Activated CD4-positive, alpha-beta T cell treated with anti-CD3 and anti-CD28 coated beads, Interleukin-2, amount 10 ng/mL, durations not matched to agents 7 days and 5 days (primary cell): ENCODE results near the gene VWA2. TPM values are rescaled to one million over a fixed set of nuclear protein-coding genes. Genes with fewer than 3 reads are reported as not detected.

Experiments used
- CTCF ChIA-PET: fragments of 350-600 bp; sonication (Branson Sonifier 250); formaldehyde crosslinking; loops from one replicate; lab custom pipeline; 2021; ENCODE audit warnings: antibody characterized with exemption; lab: Charles Lee
- POLR2A ChIA-PET: fragments of 350-600 bp; sonication (Branson Sonifier 250); formaldehyde crosslinking; loops from one replicate; lab custom pipeline; 2021; ENCODE audit warnings: antibody characterized with exemption; lab: Charles Lee
- DNase-seq: peaks from one replicate; pipeline ENCODE4 v3.0.0-alpha.2; 2020
- H3K27ac Mint-ChIP-seq: one replicate; pipeline ENCODE4 v1.8.0; 2021; ENCODE audit warnings: mild to moderate bottlenecking, moderate library complexity, mixed read lengths
- H3K27me3 Mint-ChIP-seq: one replicate; pipeline ENCODE4 v1.8.0; 2021; ENCODE audit warnings: mixed read lengths
- H3K36me3 Mint-ChIP-seq: one replicate; pipeline ENCODE4 v1.8.0; 2021; ENCODE audit warnings: low read depth, mixed read lengths
- H3K4me1 Mint-ChIP-seq: one replicate; pipeline ENCODE4 v1.8.0; 2021; ENCODE audit warnings: mixed read lengths
- H3K4me3 Mint-ChIP-seq: one replicate; pipeline ENCODE4 v1.8.0; 2021; ENCODE audit warnings: mild to moderate bottlenecking, moderate library complexity, mixed read lengths
- H3K9me3 Mint-ChIP-seq: one replicate; pipeline ENCODE4 v1.8.0; 2021; ENCODE audit warnings: mixed read lengths
- total RNA-seq, 2 experiments: library from RNA; stranded (reverse); gene quantifications; one replicate each; pipeline ENCODE4 v1.2.3, GENCODE V29; 2021

Gene VWA2
- total RNA-seq, 2 experiments from 2014 or later, result not detected

DNA sequence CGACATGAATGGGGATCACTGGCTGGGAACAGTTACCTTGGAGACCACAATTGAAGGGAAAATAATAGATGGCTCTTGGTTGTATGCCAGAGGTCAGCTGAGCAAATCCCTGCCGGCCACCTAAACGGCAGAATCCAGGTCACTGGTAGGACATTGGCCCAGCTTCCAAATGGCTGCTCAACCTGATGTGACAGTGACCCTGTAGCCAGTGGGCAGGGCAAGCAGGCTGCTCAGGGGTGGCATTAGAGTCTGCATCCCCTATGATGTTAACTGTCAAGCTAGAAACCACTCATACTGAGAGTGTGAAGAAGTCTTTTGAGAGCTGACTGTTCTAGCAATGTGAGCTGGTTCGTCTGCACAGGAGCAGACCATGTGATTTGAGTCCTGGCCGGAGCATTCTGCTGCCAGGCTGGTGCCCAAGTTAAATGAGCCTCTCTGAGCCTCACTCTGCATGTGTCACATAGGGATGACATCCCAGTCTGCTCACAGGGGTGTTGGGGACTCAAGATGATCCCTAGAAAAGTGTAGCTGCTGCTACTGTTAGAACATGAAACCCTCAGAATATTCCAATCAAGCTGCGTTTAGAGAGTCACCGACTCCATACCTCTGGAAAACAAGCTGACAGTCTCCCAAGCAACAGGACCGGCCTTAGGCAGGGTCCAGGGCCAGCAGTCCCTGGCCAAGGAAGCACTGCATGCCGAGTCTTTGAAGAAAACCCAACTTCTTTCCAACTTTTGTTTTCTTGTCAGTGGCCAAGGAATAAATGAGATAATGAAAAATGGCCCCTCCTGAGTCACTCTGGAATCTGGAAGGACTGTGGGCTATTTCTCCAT lies 69.7 kb downstream of the VWA2 start:
- no peak overlapping the region for H3K4me3 Mint-ChIP-seq
- peaks cover 10% of the 10 kb centered on the region for H3K4me1 Mint-ChIP-seq
- H3K9me3 Mint-ChIP-seq, result no peaks in the 10 kb centered on the region
- ChIA-PET POLR2A (interaction anchor here (0.5 kb wide), 1 partner anchor 1812 kb away, joined by 3 read pairs; no protein-coding TSS in a partner anchor), CTCF (interaction anchor here (0.8 kb wide), 1 partner anchor 233 kb away, joined by 3 read pairs; no protein-coding TSS in a partner anchor)
- H3K27ac Mint-ChIP-seq, result no peak overlapping the region
- peaks cover 5% of the 10 kb centered on the region for H3K27me3 Mint-ChIP-seq
- no peaks in the 10 kb centered on the region for H3K36me3 Mint-ChIP-seq
- no peak for DNase-seq

- ChIA-PET CTCF (no interaction called here), POLR2A (no interaction called here)
- Mint-ChIP-seq H3K36me3 (no peaks in the 10 kb centered on the region), H3K4me3 (no peak overlapping the region), H3K27me3 (peaks cover 5% of the 10 kb centered on the region), H3K27ac (no peak overlapping the region), H3K4me1 (peaks cover 5% of the 10 kb centered on the region), H3K9me3 (no peaks in the 10 kb centered on the region)
- no peak for DNase-seq
These were observed 70.3 kb downstream of the VWA2 start for GRCh38 chr10:114309364-114309651.

- CTCF ChIA-PET, result no interaction called here
- H3K4me1 Mint-ChIP-seq, result no peaks in the 10 kb centered on the region
- H3K4me3 Mint-ChIP-seq, result no peak overlapping the region
- H3K9me3 Mint-ChIP-seq, result no peaks in the 10 kb centered on the region
- DNase-seq, result no peak
- no peaks in the 10 kb centered on the region for H3K36me3 Mint-ChIP-seq
- POLR2A ChIA-PET, result no interaction called here
- H3K27ac Mint-ChIP-seq, result no peak overlapping the region
- peaks cover 5% of the 10 kb centered on the region for H3K27me3 Mint-ChIP-seq
These were observed 71.3 kb downstream of the VWA2 start for GRCh38 chr10:114310346-114310745.

DNA sequence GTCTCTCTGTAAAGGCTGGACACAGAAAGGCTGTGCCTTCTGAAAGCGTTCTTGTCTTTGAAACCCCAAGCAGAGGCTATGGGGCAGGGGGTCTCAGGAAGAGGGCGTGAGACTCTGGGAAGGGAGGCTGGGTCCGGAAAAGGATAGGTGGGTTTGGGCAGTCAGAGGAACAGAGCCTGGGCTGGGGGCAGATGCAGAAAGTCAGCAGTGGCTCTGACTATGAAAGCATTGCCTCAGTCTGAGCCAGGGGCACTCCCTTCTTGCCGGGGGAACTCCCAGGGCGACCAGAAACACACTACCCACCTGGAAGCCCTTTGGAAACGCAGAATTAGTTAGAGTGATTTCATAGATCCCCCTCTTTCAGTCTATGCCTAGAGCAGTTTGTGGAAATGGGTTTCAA lies 72.0 kb downstream of the VWA2 start:
- ChIA-PET CTCF (no interaction called here), POLR2A (no interaction called here)
- no peak for DNase-seq
- H3K4me1 Mint-ChIP-seq, result no peaks in the 10 kb centered on the region
- H3K27me3 Mint-ChIP-seq, result peaks cover 5% of the 10 kb centered on the region
- H3K4me3 Mint-ChIP-seq, result no peak overlapping the region
- H3K36me3 Mint-ChIP-seq, result no peaks in the 10 kb centered on the region
- no peak overlapping the region for H3K27ac Mint-ChIP-seq
- no peaks in the 10 kb centered on the region for H3K9me3 Mint-ChIP-seq

GRCh38 chr10:114311496-114312209 lies 72.6 kb downstream of the VWA2 start:
- no peak for DNase-seq
- H3K4me1 Mint-ChIP-seq, result no peaks in the 10 kb centered on the region
- H3K4me3 Mint-ChIP-seq, result no peak overlapping the region
- peaks cover 5% of the 10 kb centered on the region for H3K27me3 Mint-ChIP-seq
- H3K36me3 Mint-ChIP-seq, result no peaks in the 10 kb centered on the region
- no peaks in the 10 kb centered on the region for H3K9me3 Mint-ChIP-seq
- CTCF ChIA-PET, result no interaction called here
- POLR2A ChIA-PET, result no interaction called here
- no peak overlapping the region for H3K27ac Mint-ChIP-seq

DNA sequence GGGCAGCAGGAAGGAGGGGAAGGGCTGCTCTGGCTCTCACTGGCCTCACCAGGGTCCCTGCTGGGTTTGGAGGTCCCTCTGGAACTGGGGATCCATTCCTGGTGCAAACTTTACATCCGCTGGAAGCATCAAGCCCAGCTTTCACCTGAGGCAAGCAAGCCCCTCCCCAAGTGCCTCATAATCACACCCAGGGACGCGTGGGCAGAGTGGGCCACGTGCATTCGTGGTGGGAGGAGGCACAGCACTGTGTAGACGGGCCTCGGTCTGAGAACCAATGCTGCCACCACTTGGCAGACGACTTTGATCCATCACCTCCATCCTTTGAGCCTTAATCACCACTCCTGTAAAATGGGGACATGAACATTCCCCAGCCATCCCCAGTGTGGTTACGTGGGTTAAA lies 74.1 kb downstream of the VWA2 start:
- no peak overlapping the region for H3K4me3 Mint-ChIP-seq
- H3K27me3 Mint-ChIP-seq, result no peaks in the 10 kb centered on the region
- no peaks in the 10 kb centered on the region for H3K4me1 Mint-ChIP-seq
- no peak for DNase-seq
- no peaks in the 10 kb centered on the region for H3K36me3 Mint-ChIP-seq
- no peak overlapping the region for H3K27ac Mint-ChIP-seq
- H3K9me3 Mint-ChIP-seq, result no peaks in the 10 kb centered on the region
- CTCF ChIA-PET, result interaction anchor here (1.0 to 2.2 kb wide), 2 partner anchors 9 to 27 kb away, joined by 3 to 5 read pairs; no protein-coding TSS in a partner anchor
- POLR2A ChIA-PET, result no interaction called here

DNA sequence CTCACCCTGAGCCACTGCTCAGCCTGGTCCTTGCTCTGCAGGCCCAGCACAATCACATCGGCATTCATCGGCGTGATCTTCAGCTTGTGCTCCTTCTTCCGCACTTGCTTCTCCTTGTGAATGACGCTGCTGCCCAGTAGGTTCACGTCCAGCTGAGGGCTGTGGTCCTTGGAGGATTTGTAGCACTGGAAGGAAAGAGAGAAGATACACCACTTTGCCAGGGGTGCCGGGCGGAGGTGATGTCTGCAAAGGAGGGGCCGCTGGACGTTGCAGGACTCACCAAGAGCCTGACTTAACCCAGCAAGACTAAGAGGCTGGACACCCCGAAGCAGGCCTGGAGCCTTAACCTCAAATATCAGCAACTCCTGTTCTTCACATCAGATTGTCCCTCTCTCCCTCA lies 74.8 kb downstream of the VWA2 start:
- DNase-seq, result no peak
- Mint-ChIP-seq H3K27me3 (no peaks in the 10 kb centered on the region), H3K9me3 (no peaks in the 10 kb centered on the region), H3K36me3 (no peaks in the 10 kb centered on the region), H3K4me1 (no peaks in the 10 kb centered on the region), H3K4me3 (no peak overlapping the region), H3K27ac (no peak overlapping the region)
- ChIA-PET CTCF (interaction anchor here (2.2 kb wide), 1 partner anchor 10 kb away, joined by 5 read pairs; no protein-coding TSS in a partner anchor), POLR2A (no interaction called here)

- ChIA-PET POLR2A (no interaction called here), CTCF (interaction anchor here (1.0 kb wide), 1 partner anchor 12 kb away, joined by 4 read pairs; no protein-coding TSS in a partner anchor)
- DNase-seq, result no peak
- Mint-ChIP-seq H3K9me3 (no peaks in the 10 kb centered on the region), H3K27me3 (no peaks in the 10 kb centered on the region), H3K27ac (no peak overlapping the region), H3K4me1 (no peaks in the 10 kb centered on the region), H3K36me3 (no peaks in the 10 kb centered on the region), H3K4me3 (no peak overlapping the region)
These were observed 76.7 kb downstream of the VWA2 start for GRCh38 chr10:114315566-114316420.

DNA sequence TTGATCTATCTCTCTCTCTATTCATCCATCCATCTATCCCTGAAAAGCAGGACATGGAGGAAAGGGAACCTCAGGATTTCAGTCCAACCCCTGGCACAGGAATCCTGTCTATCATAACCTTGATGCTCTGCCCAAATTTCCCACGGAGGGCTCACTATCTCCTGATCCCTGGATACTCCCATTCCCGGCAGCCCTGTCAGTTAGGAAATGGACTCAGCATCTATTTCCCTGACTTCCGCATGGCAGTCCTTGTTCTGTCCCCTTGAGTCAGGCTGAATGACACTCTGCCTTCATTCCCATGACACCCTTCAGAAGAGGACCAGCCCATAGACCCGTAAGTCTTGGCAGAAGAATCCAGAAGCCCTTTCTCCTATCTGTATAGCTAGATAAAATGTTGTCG lies 77.7 kb downstream of the VWA2 start:
- no peaks in the 10 kb centered on the region for H3K4me1 Mint-ChIP-seq
- CTCF ChIA-PET, result interaction anchor here (1.0 kb wide), 1 partner anchor 13 kb away, joined by 4 read pairs; no protein-coding TSS in a partner anchor
- POLR2A ChIA-PET, result no interaction called here

DNA sequence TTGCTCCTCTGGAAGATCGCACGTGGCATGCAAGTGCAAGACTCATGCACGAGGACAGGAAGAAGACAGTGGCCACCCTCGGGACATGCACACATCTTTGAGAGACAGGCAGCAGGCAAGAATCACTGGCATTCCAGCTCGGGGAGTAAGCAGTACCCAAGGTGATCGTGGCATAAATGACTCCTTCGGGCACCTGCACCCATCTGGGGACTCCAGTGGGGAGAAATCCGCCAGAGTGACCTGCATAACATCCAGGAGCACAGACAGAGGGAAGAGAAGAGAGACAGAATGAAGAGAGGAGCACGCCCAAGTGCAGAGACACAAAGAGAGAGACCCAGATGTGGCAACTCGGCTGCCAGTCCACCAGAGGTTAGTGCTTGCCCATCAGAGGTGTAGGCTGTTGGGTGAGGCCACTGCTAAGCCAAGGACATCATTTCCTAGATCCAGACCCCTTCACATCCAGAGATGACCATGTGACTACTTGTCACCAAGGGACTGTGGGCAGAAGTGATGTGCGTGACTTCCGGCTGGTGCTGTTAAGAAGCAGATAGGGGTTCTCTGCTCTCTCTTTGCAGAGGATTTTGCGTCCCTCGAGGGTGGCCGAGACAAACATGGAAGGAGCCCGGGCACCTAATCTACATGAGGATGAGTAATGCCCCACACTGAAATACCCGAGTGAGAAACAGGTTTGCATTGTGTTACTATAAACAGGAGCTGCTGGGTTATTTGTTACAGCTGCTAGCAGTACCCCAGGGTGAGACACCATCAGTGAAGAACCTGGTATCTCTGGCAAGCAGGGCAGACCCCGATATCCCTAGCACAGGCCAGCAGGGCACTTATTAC lies 80.6 kb downstream of the VWA2 start:
- Mint-ChIP-seq H3K27me3 (no peaks in the 10 kb centered on the region), H3K36me3 (no peaks in the 10 kb centered on the region), H3K27ac (no peak overlapping the region), H3K4me1 (no peaks in the 10 kb centered on the region), H3K9me3 (no peaks in the 10 kb centered on the region), H3K4me3 (no peak overlapping the region)
- ChIA-PET CTCF (no interaction called here), POLR2A (no interaction called here)
- DNase-seq, result no peak

More for the DNA sequence above, 77.7 kb downstream of the VWA2 start:
- DNase-seq, result no peak
- Mint-ChIP-seq H3K9me3 (no peaks in the 10 kb centered on the region), H3K27me3 (no peaks in the 10 kb centered on the region), H3K36me3 (no peaks in the 10 kb centered on the region), H3K4me3 (no peak overlapping the region), H3K27ac (no peak overlapping the region)

- Mint-ChIP-seq H3K4me1 (no peaks in the 10 kb centered on the region), H3K36me3 (no peaks in the 10 kb centered on the region), H3K4me3 (no peak overlapping the region), H3K27ac (no peak overlapping the region), H3K27me3 (no peaks in the 10 kb centered on the region), H3K9me3 (no peaks in the 10 kb centered on the region)
- ChIA-PET CTCF (no interaction called here), POLR2A (no interaction called here)
- no peak for DNase-seq
These were observed 81.4 kb downstream of the VWA2 start for GRCh38 chr10:114320249-114321116.
